Myocyte (in vitro differentiated cells): ENCODE data around the gene FHL1. TPM values are rescaled to one million over a fixed set of nuclear protein-coding genes. Genes with fewer than 3 reads are reported as not detected.
"Not testable (repeated sequence)": the region's sequence is repeated elsewhere in the genome, so short reads cannot be mapped to it uniquely, and the experiment has no call there.

Experiments used
- DNase-seq: peaks from one replicate; pipeline ENCODE4 v3.0.0-alpha.2; 2012; ENCODE audit warnings: low read depth
- polyA plus RNA-seq: library from polyadenylated mRNA; unstranded; fragments of >200 nt; gene quantifications from one replicate; pipeline ENCODE4 v1.2.1, GENCODE V29; 2012; ENCODE audit warnings: missing spikeins
- total RNA-seq: library from RNA; depleted of rRNA; stranded (reverse); fragments of >200 nt; gene quantifications from 2 replicates; pipeline ENCODE4 v1.2.3, GENCODE V29; 2014

Gene FHL1
- 501 and 805 TPM in 2 replicates for total RNA-seq
- polyA plus RNA-seq = 262 TPM

- DNase-seq = peak; percentile 32
Observed at GRCh38 chrX:136147315-136147901, at the start of gene FHL1. Gene FHL1 (plus strand): TSS chrX:136147533.

GRCh38 chrX:136097871-136098805 is 49.2 kb upstream of the FHL1 start:
- DNase-seq = no peak

- DNase-seq = no peak
Observed at GRCh38 chrX:136104936-136105335, 42.4 kb upstream of the FHL1 start.

- DNase-seq = no peak
Observed at GRCh38 chrX:136106920-136107528, 40.3 kb upstream of the FHL1 start.

- not testable (repeated sequence) for DNase-seq
Observed at GRCh38 chrX:136108905-136109304, 38.4 kb upstream of the FHL1 start.

- no peak for DNase-seq
Observed at GRCh38 chrX:136112286-136112685, 35.0 kb upstream of the FHL1 start.

GRCh38 chrX:136112778-136113177 is 34.6 kb upstream of the FHL1 start:
- no peak for DNase-seq

GRCh38 chrX:136115126-136115903 is 32.0 kb upstream of the FHL1 start:
- DNase-seq = no peak

- no peak for DNase-seq
Observed at GRCh38 chrX:136115904-136116297, 31.4 kb upstream of the FHL1 start.

- DNase-seq = no peak
Observed at GRCh38 chrX:136121788-136122187, 25.5 kb upstream of the FHL1 start.

- no peak for DNase-seq
Observed at GRCh38 chrX:136122207-136122606, 25.1 kb upstream of the FHL1 start.

- DNase-seq = no peak
Observed at GRCh38 chrX:136125106-136125505, 22.2 kb upstream of the FHL1 start.

GRCh38 chrX:136126371-136126770 is 21.0 kb upstream of the FHL1 start:
- no peak for DNase-seq

GRCh38 chrX:136126872-136127406 is 20.4 kb upstream of the FHL1 start:
- DNase-seq = peak; percentile 49

GRCh38 chrX:136128743-136129142 is 18.6 kb upstream of the FHL1 start:
- DNase-seq = no peak

- DNase-seq = peak; percentile 60
Observed at GRCh38 chrX:136130931-136131833, 16.2 kb upstream of the FHL1 start.

GRCh38 chrX:136138939-136139338 is 8.4 kb upstream of the FHL1 start:
- no peak for DNase-seq

GRCh38 chrX:136141569-136141968 is 5.8 kb upstream of the FHL1 start:
- no peak for DNase-seq

- DNase-seq = no peak
Observed at GRCh38 chrX:136142592-136142991, 4.7 kb upstream of the FHL1 start.

GRCh38 chrX:136143711-136144110 is 3.6 kb upstream of the FHL1 start:
- no peak for DNase-seq
